ENCODE measurements around the gene SLIT2.
A peak's percentile ranks its signal among the peaks of the same experiment; 100 is the strongest.

Gene SLIT2

GRCh38 chr4:20251796-20252655 is at the start of gene SLIT2:
Gene SLIT2 (plus strand): TSS chr4:20251905. CDS start chr4:20253816, 1,911 bp downstream.
- DNase-seq, result peak; percentile 40

GRCh38 chr4:20203508-20203907 is 48.2 kb upstream of the SLIT2 start:
- DNase-seq, result no peak

DNA sequence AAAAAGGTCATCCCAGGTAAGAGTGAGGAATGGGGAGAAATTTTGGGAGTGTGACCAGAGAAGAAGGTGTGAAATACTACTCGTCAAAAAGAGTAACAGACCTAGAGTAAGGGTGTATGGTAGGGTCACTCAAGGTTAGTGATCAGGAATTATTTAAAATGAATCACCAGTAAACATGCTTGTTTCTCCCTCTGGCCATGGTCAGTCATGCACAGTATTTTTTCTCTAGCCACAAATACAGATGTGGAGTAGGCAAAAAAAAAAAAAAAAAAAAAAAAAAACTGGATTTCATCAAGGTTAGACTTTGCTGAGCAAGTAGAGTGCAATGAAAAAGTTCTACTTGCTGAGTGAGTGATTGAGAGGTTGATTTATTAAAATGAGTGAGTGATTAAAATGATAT is 34.2 kb upstream of the SLIT2 start:
- DNase-seq, result no peak

DNA sequence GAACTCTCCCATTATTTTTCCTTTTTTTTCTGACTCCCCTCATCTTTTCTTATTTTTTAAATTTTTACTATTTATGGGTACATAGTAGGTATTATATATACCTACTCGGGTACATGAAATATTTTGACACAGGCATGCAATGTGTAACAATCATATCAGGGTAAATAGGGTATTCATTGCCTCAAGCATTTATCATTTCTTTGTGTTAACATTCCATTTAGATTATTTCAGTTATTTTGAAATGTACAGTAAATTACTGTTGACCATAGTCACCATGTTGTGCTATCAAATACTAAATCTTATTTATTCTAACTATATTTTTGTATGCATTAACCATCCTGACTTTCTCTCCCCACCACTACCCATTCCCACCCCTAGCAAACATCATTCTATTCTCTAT is 33.8 kb upstream of the SLIT2 start:
- no peak for DNase-seq

DNA sequence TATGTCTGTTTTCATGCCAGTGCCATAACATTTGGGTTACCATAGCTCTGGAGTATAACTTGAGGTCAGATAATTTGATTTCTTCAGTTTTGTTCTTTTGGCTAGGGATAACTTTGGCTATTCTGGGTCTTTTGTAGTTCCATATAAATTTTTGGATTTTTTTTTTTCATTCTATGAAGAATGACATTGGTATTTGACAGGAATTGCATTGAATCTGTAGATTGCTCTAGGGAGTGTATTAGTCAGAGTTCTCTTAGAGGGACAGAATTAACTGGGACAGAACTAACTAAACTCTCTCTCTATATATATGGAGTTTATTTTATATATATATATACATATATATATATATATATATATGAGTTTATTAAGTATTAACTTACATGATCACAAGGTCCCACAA is 32.2 kb upstream of the SLIT2 start:
- DNase-seq, result no peak

- no peak for DNase-seq
These were observed 13.7 kb upstream of the SLIT2 start for GRCh38 chr4:20237894-20238537.

DNA sequence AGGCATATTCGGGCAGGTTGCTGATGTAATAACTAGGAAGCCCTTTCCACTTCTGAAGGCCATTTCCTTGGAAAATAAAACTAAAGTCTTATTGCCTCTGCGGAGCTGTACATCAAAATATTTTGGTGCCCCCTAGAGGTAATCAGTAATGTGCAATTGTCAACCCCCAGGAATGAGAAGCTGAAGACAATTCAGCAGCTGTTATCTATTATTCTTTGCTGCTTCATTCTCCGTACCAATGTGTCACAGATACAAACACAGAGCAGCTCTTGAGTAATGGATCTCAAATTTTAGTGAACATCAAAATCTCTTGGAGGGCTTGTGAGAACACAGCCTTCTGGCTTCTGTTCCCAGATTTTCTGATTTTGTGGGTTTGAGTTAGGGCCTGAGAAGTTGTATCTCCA is 3.5 kb upstream of the SLIT2 start:
- DNase-seq, result peak; percentile 40

DNA sequence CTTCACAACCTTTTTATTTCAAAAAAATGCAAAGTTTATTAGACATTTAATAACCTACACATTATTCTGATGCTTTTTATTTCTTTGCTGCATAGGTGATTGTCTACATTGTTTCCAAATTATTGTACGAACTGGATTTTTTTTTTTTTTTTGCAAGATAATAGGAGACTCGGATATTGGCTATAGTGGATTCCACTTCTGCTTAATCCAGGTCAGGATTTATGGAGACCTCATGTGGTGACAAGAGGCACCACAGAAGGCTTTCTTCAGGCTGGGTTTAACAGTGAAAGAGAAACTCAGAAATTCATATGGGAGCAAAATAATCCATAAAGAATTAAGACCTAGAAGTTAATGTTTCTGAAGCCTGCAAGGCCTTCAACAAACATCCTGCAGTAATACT is 2.4 kb upstream of the SLIT2 start:
- DNase-seq, result no peak

GRCh38 chr4:20251031-20251795 is 492 bp upstream of the SLIT2 start:
- no peak for DNase-seq

DNA sequence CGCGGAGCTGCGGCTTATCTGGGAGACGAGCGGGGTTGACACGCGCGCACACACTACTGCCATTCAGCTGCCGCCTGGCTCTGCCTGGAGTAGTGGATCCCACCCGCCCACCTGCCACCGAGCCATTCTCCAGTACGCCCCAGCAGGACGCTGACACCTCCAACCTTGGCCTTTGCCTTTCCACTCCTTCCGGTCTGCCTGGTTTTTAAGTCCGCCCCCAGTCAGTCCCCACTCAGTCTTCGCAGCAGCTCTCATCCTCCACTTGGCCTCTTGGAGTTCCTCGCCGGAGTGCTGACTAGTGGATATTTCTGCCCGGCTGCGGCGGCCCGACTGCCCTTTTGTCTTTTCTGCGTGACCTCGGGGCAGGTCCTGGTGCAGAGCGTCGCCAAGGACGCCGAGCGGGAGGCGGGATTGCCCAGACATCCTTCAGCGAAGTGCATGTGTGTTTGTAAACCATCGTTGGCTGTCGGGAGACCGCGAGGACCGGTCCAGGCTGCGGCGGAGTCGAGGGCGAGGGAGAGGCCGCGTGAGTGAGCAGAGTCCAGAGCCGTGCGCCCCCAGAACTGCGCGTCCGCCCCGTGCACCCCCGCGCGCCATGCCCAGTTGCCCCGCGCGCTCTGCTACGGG is 1.1 kb downstream of the SLIT2 start:
- no peak for DNase-seq

GRCh38 chr4:20253283-20253734 is 1.6 kb downstream of the SLIT2 start:
- DNase-seq, result no peak

DNA sequence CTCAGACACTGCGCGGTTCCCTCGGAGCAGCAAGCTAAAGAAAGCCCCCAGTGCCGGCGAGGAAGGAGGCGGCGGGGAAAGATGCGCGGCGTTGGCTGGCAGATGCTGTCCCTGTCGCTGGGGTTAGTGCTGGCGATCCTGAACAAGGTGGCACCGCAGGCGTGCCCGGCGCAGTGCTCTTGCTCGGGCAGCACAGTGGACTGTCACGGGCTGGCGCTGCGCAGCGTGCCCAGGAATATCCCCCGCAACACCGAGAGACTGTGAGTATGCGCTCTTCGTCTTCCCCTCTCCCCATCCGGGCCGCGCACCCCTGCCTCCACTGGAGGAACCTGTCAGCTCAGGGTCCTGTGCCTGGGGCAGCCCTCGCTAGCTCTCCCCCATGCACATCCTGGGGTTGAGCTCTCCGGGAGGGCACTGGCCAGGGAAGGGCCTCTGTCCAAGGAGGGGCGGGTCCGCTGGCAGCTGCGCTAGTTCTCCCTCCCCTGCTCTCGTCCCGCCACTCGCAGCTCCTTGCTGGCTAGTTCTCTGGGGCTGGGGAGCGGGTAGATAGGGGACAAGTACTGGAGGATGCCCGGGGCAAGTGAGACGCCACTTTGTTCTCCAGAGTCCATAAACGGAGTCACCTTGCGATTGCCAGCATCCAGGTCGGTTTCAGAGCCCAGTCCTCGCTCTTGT is 2.2 kb downstream of the SLIT2 start:
- DNase-seq, result no peak

DNA sequence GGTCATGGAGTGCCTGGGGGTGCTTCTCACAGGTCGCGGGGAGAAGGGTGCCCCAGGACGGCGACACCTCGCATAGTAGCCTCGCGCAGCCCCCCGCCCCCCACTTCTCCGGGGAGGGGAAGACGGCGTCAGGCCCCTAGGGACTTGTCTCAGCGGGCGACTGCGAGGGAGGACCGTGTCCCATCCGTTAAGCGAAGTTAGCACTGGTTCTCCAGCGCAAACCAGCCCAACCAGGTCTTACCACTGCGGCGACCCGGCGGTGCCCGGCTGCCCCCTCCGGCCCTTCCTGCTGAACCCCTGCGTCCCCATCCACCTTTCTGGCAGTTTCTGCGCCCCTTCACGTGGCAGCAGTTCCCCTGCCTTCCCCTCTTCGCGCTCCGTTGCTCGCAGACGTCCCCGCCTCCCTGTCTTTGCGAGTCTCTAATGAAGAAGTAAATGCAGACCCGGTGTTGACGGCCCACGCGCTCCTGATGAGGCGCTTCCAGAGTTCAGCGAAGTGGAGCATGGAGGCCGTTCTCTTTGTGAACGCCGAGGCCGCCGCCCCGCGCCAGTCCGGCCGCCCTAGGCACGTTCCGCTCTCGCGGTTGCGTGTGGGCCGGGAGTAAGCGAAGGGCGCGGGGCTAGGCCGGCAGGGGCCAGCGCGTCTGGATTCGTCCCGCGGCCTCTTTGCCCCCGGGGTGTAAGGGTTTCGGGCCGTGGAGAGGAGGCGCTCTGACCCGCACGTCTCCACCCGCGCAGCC is 3.0 kb downstream of the SLIT2 start:
- no peak for DNase-seq

DNA sequence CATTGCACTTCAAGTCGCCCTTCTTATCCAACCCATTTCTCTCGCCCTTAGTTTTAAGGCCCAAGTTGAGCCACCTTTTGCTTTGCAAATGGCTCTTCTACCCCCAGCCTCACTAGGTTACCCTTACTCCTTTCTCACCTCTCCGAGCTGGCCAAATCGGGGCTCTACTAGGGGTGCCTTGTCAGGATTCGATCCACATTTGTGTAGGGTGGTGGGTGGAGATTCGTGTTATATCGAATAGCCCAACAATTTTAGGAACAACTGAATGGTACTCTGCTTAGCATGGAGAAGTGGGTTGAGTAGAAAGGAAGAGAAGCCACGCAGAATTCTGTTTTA is 3.5 kb downstream of the SLIT2 start:
- DNase-seq, result no peak

- no peak for DNase-seq
These were observed 4.1 kb downstream of the SLIT2 start for GRCh38 chr4:20255823-20256222.

DNA sequence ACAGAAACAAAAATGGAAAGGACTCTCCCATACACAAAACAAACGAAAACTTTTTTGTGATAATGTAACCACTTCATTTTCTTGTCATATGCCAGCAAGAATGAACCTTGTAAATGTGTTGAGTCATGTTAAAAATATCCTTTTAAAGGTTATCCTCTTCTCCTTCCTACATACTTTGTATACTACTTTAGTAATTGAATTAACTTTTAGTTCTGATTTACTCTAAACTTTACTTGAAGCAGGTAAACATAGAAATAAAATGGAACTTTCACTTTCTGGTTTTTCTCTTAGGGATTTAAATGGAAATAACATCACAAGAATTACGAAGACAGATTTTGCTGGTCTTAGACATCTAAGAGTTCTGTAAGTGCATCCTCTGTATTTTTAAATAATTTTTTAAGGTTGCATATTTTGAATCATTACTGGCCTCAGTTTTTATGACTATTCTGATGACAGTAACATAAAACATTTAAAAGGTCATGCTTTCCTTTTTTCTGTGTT is 4.7 kb downstream of the SLIT2 start:
- DNase-seq, result no peak

GRCh38 chr4:20259707-20260106 is 8.0 kb downstream of the SLIT2 start:
- DNase-seq, result no peak

- DNase-seq, result no peak
These were observed 9.1 kb downstream of the SLIT2 start for GRCh38 chr4:20260821-20261220.

GRCh38 chr4:20262221-20262620 is 10.5 kb downstream of the SLIT2 start:
- no peak for DNase-seq

DNA sequence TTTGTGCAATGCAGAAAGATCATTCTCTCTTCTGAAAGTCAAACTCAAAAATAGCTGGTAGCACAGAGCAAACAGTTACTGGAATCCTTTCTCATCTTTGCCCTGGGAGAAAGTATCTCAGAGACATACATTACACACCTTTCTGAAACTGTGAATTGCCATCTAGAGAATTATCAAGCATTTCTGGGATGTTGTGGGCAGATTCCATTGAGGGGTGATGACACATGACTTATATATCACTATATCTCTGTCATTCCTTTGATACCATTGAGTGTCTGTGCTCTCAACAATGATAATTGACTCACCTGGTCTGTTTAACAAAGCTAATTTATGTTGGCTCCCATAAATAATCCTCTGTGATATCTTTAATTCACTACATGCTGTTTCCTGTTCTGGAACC is 13.0 kb downstream of the SLIT2 start:
- no peak for DNase-seq

GRCh38 chr4:20265726-20266125 is 14.0 kb downstream of the SLIT2 start:
- DNase-seq, result no peak

Data from NCI-H1436 (cell line).